Stomach smooth muscle (tissue), 2 donors: ENCODE data around the gene RLN3.
A peak's percentile ranks its signal among the peaks of the same experiment; 100 is the strongest.
"Not testable (repeated sequence)": the region's sequence is repeated elsewhere in the genome, so short reads cannot be mapped to it uniquely, and the experiment has no call there.

Experiments
- H3K27ac ChIP-seq: one replicate; pipeline ENCODE4 v1.7.0; 2013; ENCODE audit warnings: mild to moderate bottlenecking, low read length, inconsistent platforms
- H3K27me3 ChIP-seq, 2 donors: one replicate each; pipeline ENCODE4 v1.7.0; 2013; ENCODE audit warnings: low read length in 2 of 2; ENCODE audit not compliant: insufficient read depth in 2 of 2, control insufficient read depth in 1 of 2
- H3K36me3 ChIP-seq, 2 donors: one replicate each; pipeline ENCODE4 v1.7.0; 2013; ENCODE audit warnings: low read length in 2 of 2; ENCODE audit not compliant: control insufficient read depth in 2 of 2, insufficient read depth in 2 of 2
- H3K4me1 ChIP-seq: one replicate; pipeline ENCODE4 v1.7.0; 2013; ENCODE audit warnings: low read length; ENCODE audit not compliant: control insufficient read depth, insufficient read depth
- H3K4me3 ChIP-seq, 2 donors: one replicate each; pipeline ENCODE4 v1.7.0; 2013; ENCODE audit warnings: low read length in 2 of 2
- H3K9ac ChIP-seq, 2 donors: one replicate each; pipeline ENCODE4 v1.7.0; 2013; ENCODE audit warnings: low read length in 2 of 2, mild to moderate bottlenecking in 1 of 2
- H3K9me3 ChIP-seq, 2 donors: one replicate each; pipeline ENCODE4 v1.7.0; 2013; ENCODE audit warnings: low read length in 2 of 2; ENCODE audit not compliant: control insufficient read depth in 2 of 2
- donor health status: healthy.
- donor health status: Pancreatic carcinoma.

Gene RLN3

GRCh38 chr19:14023404-14024235 lies 4.3 kb upstream of the RLN3 start:
- H3K36me3 ChIP-seq, result no peaks in the 10 kb centered on the region
- no peaks in the 10 kb centered on the region for H3K4me1 ChIP-seq
- no peak overlapping the region for H3K9ac ChIP-seq
- H3K27me3 ChIP-seq, result peaks cover 3 to 7% of the 10 kb centered on the region in 2 donors
- no peaks in the 10 kb centered on the region for H3K9me3 ChIP-seq
- H3K4me3 ChIP-seq, result no peak overlapping the region
- H3K27ac ChIP-seq, result no peak overlapping the region

- H3K9ac ChIP-seq, H3K27ac ChIP-seq, H3K4me3 ChIP-seq, H3K9me3 ChIP-seq, H3K4me1 ChIP-seq, H3K36me3 ChIP-seq: not testable (repeated sequence)
- peaks cover 15% of the 10 kb centered on the region in 2 donors for H3K27me3 ChIP-seq
Observed at GRCh38 chr19:14026652-14027192, 1.2 kb upstream of the RLN3 start.

- Histone ChIP-seq H3K9me3 (no peaks in the 10 kb centered on the region), H3K36me3 (no peaks in the 10 kb centered on the region), H3K27me3 (peaks cover 15 to 16% of the 10 kb centered on the region in 2 donors), H3K9ac (no peak overlapping the region), H3K27ac (no peak overlapping the region), H3K4me1 (peaks cover 10% of the 10 kb centered on the region), H3K4me3 (no peak overlapping the region)
Observed at GRCh38 chr19:14028901-14029300, 953 bp downstream of the RLN3 start.

GRCh38 chr19:14030997-14031718 lies 3.2 kb downstream of the RLN3 start:
- Histone ChIP-seq H3K4me1 (peaks cover 10% of the 10 kb centered on the region), H3K27ac (no peak overlapping the region), H3K4me3 (peak overlapping the region; percentile 59 to 74), H3K9ac (peak overlapping the region in 1 of 2 donors; percentile 22), H3K36me3 (no peaks in the 10 kb centered on the region), H3K9me3 (no peaks in the 10 kb centered on the region), H3K27me3 (peaks cover 15 to 18% of the 10 kb centered on the region in 2 donors)

- Histone ChIP-seq H3K9ac (peak within 1 kb of the TSS; percentile 21 to 45), H3K27me3 (peaks cover 15 to 18% of the 10 kb centered on the region in 2 donors), H3K4me1 (peaks cover 10% of the 10 kb centered on the region), H3K27ac (no peak within 1 kb of the TSS), H3K4me3 (peak within 1 kb of the TSS; percentile 59 to 74), H3K9me3 (no peaks in the 10 kb centered on the region), H3K36me3 (no peaks in the 10 kb centered on the region)
Observed at GRCh38 chr19:14031719-14032480, 4.0 kb downstream of the RLN3 start, which contains the start of gene IL27RA. IL27RA (plus strand) TSS chr19:14031762; CDS start chr19:14031873, 111 bp downstream.

- Histone ChIP-seq H3K36me3 (no peaks in the 10 kb centered on the region), H3K4me3 (no peak overlapping the region), H3K9me3 (no peaks in the 10 kb centered on the region), H3K9ac (no peak overlapping the region), H3K27ac (no peak overlapping the region), H3K27me3 (peaks cover 11 to 13% of the 10 kb centered on the region in 2 donors), H3K4me1 (peaks cover 10% of the 10 kb centered on the region)
Observed at GRCh38 chr19:14033946-14034345, 6.0 kb downstream of the RLN3 start.

- H3K27ac ChIP-seq, H3K36me3 ChIP-seq, H3K4me1 ChIP-seq: not testable (repeated sequence)
Observed at GRCh38 chr19:14035159-14035558, 7.2 kb downstream of the RLN3 start.

GRCh38 chr19:14035706-14036105 lies 7.8 kb downstream of the RLN3 start:
- Histone ChIP-seq H3K4me3 (no peak overlapping the region), H3K9me3 (no peaks in the 10 kb centered on the region), H3K9ac (no peak overlapping the region), H3K4me1 (peaks cover 10% of the 10 kb centered on the region), H3K27ac (no peak overlapping the region), H3K36me3 (no peaks in the 10 kb centered on the region), H3K27me3 (peaks cover 8% of the 10 kb centered on the region in 2 donors)

More at GRCh38 chr19:14035159-14035558, 7.2 kb downstream of the RLN3 start:
- not testable (repeated sequence) for H3K9ac ChIP-seq, H3K9me3 ChIP-seq, H3K4me3 ChIP-seq
- H3K27me3 ChIP-seq, result peaks cover 11% of the 10 kb centered on the region in 2 donors

GRCh38 chr19:14039181-14039580 lies 11.2 kb downstream of the RLN3 start:
- Histone ChIP-seq H3K9me3 (no peaks in the 10 kb centered on the region), H3K9ac (no peak overlapping the region), H3K27me3 (no peaks in the 10 kb centered on the region), H3K27ac (no peak overlapping the region), H3K4me1 (no peaks in the 10 kb centered on the region), H3K4me3 (no peak overlapping the region), H3K36me3 (no peaks in the 10 kb centered on the region)
